Measurements from ENCODE around the gene TMEM63A. TPM values are rescaled to one million over a fixed set of nuclear protein-coding genes. Genes with fewer than 3 reads are reported as not detected.

TMEM63A gene
- polyA plus RNA-seq, 12 donors, result 15.7 to 48.6 (median 23.1) TPM; not detected in 1

- no peak for DNase-seq
Observed at GRCh38 chr1:225870911-225871310, 11.3 kb downstream of the TMEM63A start.

GRCh38 chr1:225868631-225869330 lies 13.4 kb downstream of the TMEM63A start:
- no peak for DNase-seq

GRCh38 chr1:225866981-225867380 lies 15.2 kb downstream of the TMEM63A start:
- no peak for DNase-seq

- no peak for DNase-seq
Observed at GRCh38 chr1:225866061-225866837, 15.9 kb downstream of the TMEM63A start.

- DNase-seq, result no peak
Observed at GRCh38 chr1:225865514-225865913, 16.7 kb downstream of the TMEM63A start.

GRCh38 chr1:225863167-225863566 lies 19.0 kb downstream of the TMEM63A start:
- DNase-seq, result no peak

- DNase-seq, result no peak
Observed at GRCh38 chr1:225862581-225862950, 19.6 kb downstream of the TMEM63A start.

GRCh38 chr1:225861834-225862580 lies 20.2 kb downstream of the TMEM63A start:
- DNase-seq, result no peak

GRCh38 chr1:225860876-225861441 lies 21.2 kb downstream of the TMEM63A start:
- no peak for DNase-seq

- no peak for DNase-seq
Observed at GRCh38 chr1:225860107-225860506, 22.1 kb downstream of the TMEM63A start.

- DNase-seq, result no peak
Observed at GRCh38 chr1:225859151-225859550, 23.0 kb downstream of the TMEM63A start.

- no peak for DNase-seq
Observed at GRCh38 chr1:225857256-225857655, 24.9 kb downstream of the TMEM63A start.

GRCh38 chr1:225855503-225856300 lies 26.5 kb downstream of the TMEM63A start:
- DNase-seq, result no peak

- DNase-seq, result no peak
Observed at GRCh38 chr1:225853441-225853840, 28.7 kb downstream of the TMEM63A start.

GRCh38 chr1:225852413-225853124 lies 29.6 kb downstream of the TMEM63A start:
- DNase-seq, result no peak

- DNase-seq, result no peak
Observed at GRCh38 chr1:225851805-225852204, 30.4 kb downstream of the TMEM63A start.

- DNase-seq, result no peak
Observed at GRCh38 chr1:225850370-225850769, 31.8 kb downstream of the TMEM63A start.

GRCh38 chr1:225849925-225850324 lies 32.3 kb downstream of the TMEM63A start:
- no peak for DNase-seq

- no peak for DNase-seq
Observed at GRCh38 chr1:225848030-225848955, 33.9 kb downstream of the TMEM63A start.

GRCh38 chr1:225847610-225848009 lies 34.6 kb downstream of the TMEM63A start:
- no peak for DNase-seq
